K562 (cell line): ENCODE measurements around the gene LMX1B.

ENCODE experiments used
- EP300 ChIP-seq: IDR thresholded peaks from 2 replicates; pipeline ENCODE4 v1.6.1; 2012; ENCODE audit warnings: low read length, improper control_type of control experiment
- JUN ChIP-seq, 2 experiments: sonication (generic) in 1 of 2; formaldehyde crosslinking in 1 of 2; IDR thresholded peaks; 2 replicates each; pipeline versions ENCODE4 v1.6.1 to v1.8.0; 2012 to 2022; ENCODE audit warnings: borderline replicate concordance in 2 of 2, mild to moderate bottlenecking in 2 of 2, improper control_type of control experiment in 1 of 2, low read depth in 1 of 2, low read length in 1 of 2, missing genetic modification reagents in 1 of 2
- MYC ChIP-seq, 2 experiments: fragments of 250-450 bp in 1 of 2; sonication (Bioruptor Pico) in 1 of 2; IDR thresholded peaks; 2 replicates each; pipeline versions ENCODE4 v1.5.1 to v1.6.1; 2012 to 2021; ENCODE audit warnings: low read depth in 2 of 2, borderline replicate concordance in 1 of 2, improper control_type of control experiment in 1 of 2, low read length in 1 of 2, mild to moderate bottlenecking in 1 of 2, moderate library complexity in 1 of 2
- NFIC ChIP-seq: fragments of 450-650 bp; IDR thresholded peaks from 2 replicates; pipeline ENCODE4 v1.6.1; 2017; ENCODE audit warnings: mild to moderate bottlenecking, inconsistent platforms
- RAD51 ChIP-seq: fragments of 450-650 bp; IDR thresholded peaks from 2 replicates; pipeline ENCODE4 v1.7.1; 2016; ENCODE audit warnings: low read depth, mild to moderate bottlenecking, borderline replicate concordance
- ZFP36 ChIP-seq: fragments of 150-350 bp; IDR thresholded peaks from 2 replicates; pipeline ENCODE4 v1.6.1; 2018; ENCODE audit warnings: low read length, low read depth; ENCODE audit not compliant: partially characterized antibody
- ZNF121 ChIP-seq: sonication (generic); formaldehyde crosslinking; conservative IDR thresholded peaks from 2 replicates; pipeline ENCODE4 v1.8.0; 2022; ENCODE audit warnings: missing genetic modification reagents
- ZNF282 ChIP-seq: sonication (generic); formaldehyde crosslinking; IDR thresholded peaks from 2 replicates; pipeline ENCODE4 v1.8.1; 2023; ENCODE audit warnings: missing genetic modification reagents
- ZNF398 ChIP-seq: fragments of 250-450 bp; sonication (Bioruptor Pico); IDR thresholded peaks from 2 replicates; pipeline ENCODE4 v1.8.0; 2021; ENCODE audit warnings: moderate library complexity, mild to moderate bottlenecking, inconsistent platforms
- TF ChIP-seq, protein P1 (sequence below), 3 experiments: IDR thresholded peaks in 2 of 3; conservative IDR thresholded peaks in 1 of 3; 2 replicates each; pipeline ENCODE4 v1.5.1; 2011 to 2012; ENCODE audit warnings: low read length in 3 of 3, mild to moderate bottlenecking in 3 of 3, control low read depth in 2 of 3, improper control_type of control experiment in 1 of 3, inconsistent platforms in 1 of 3, low read depth in 1 of 3, mixed read lengths in 1 of 3, moderate library complexity in 1 of 3; ENCODE audit not compliant: insufficient read depth in 2 of 3
- TF ChIP-seq, protein P2 (sequence below): fragments of 250-450 bp; sonication (Bioruptor Pico); IDR thresholded peaks from 2 replicates; pipeline ENCODE4 v1.5.0; 2021; ENCODE audit warnings: mild to moderate bottlenecking, borderline replicate concordance

GRCh38 chr9:126609191-126609590, 4.5 kb upstream of the LMX1B start:
- TF ChIP-seq MYC (IDR thresholded peaks at IDR 0.05; ENCODE audit: low read depth, low read length) (no peak), MYC (CRISPR knock-in tag; IDR thresholded peaks at IDR 0.05; ENCODE audit: borderline replicate concordance, low read depth) (no peak), JUN (IDR thresholded peaks at IDR 0.05; ENCODE audit: borderline replicate concordance, low read depth, low read length) (no peak), JUN (CRISPR knock-in tag; IDR thresholded peaks at IDR 0.05; ENCODE audit: borderline replicate concordance) (no peak), ZNF398 (CRISPR knock-in tag) (no peak), EP300 (no peak), RAD51 (no peak), ZNF121 (no peak), NFIC (no peak), ZNF282 (no peak), ZFP36 (no peak)
- TF ChIP-seq, protein P1, sequence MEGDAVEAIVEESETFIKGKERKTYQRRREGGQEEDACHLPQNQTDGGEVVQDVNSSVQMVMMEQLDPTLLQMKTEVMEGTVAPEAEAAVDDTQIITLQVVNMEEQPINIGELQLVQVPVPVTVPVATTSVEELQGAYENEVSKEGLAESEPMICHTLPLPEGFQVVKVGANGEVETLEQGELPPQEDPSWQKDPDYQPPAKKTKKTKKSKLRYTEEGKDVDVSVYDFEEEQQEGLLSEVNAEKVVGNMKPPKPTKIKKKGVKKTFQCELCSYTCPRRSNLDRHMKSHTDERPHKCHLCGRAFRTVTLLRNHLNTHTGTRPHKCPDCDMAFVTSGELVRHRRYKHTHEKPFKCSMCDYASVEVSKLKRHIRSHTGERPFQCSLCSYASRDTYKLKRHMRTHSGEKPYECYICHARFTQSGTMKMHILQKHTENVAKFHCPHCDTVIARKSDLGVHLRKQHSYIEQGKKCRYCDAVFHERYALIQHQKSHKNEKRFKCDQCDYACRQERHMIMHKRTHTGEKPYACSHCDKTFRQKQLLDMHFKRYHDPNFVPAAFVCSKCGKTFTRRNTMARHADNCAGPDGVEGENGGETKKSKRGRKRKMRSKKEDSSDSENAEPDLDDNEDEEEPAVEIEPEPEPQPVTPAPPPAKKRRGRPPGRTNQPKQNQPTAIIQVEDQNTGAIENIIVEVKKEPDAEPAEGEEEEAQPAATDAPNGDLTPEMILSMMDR (IDR thresholded peaks at IDR 0.05 in 2 of 3, conservative IDR thresholded peaks at IDR 0.05 in 1 of 3; ENCODE audit: insufficient read depth in 2 of 3, low read depth in 1 of 3, low read length in 3 of 3), result no peak
- TF ChIP-seq, protein P2, sequence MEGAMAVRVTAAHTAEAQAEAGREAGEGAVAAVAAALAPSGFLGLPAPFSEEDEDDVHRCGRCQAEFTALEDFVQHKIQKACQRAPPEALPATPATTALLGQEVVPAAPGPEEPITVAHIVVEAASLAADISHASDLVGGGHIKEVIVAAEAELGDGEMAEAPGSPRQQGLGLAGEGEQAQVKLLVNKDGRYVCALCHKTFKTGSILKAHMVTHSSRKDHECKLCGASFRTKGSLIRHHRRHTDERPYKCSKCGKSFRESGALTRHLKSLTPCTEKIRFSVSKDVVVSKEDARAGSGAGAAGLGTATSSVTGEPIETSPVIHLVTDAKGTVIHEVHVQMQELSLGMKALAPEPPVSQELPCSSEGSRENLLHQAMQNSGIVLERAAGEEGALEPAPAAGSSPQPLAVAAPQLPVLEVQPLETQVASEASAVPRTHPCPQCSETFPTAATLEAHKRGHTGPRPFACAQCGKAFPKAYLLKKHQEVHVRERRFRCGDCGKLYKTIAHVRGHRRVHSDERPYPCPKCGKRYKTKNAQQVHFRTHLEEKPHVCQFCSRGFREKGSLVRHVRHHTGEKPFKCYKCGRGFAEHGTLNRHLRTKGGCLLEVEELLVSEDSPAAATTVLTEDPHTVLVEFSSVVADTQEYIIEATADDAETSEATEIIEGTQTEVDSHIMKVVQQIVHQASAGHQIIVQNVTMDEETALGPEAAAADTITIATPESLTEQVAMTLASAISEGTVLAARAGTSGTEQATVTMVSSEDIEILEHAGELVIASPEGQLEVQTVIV (CRISPR knock-in tag), result no peak
